GM12878 (cell line): ENCODE measurements around the gene BRD3.

Experiments
- CTCF ChIP-seq, 3 experiments: IDR thresholded peaks in 2 of 3; conservative IDR thresholded peaks in 1 of 3; 2 replicates each; pipeline ENCODE4 v1.5.1; 2011; ENCODE audit warnings: low read depth in 3 of 3, low read length in 3 of 3, mild to moderate bottlenecking in 3 of 3, control low read depth in 2 of 3, moderate library complexity in 2 of 3, inconsistent platforms in 1 of 3, mixed read lengths in 1 of 3; ENCODE audit not compliant: control insufficient read depth in 2 of 3, insufficient read depth in 1 of 3; ENCODE audit errors: extremely low read depth in 1 of 3
- ZNF274 ChIP-seq: IDR thresholded peaks from one replicate; pipeline ENCODE4 v1.8.0; 2011; ENCODE audit not compliant: insufficient read length, insufficient read depth

- no peak for TF ChIP-seq ZNF274
- TF ChIP-seq CTCF (IDR thresholded peaks at IDR 0.05 in 2 of 3, conservative IDR thresholded peaks at IDR 0.05 in 1 of 3; ENCODE audit: control insufficient read depth in 2 of 3, extremely low read depth in 1 of 3, insufficient read depth in 1 of 3, low read depth in 3 of 3, low read length in 3 of 3) = no peak
Observed at GRCh38 chr9:134026981-134027380, 40.8 kb downstream of the BRD3 start.
